GM13977 (cell line): ENCODE data around the gene RTL1.

Source experiments
- DNase-seq: peaks from one replicate; pipeline ENCODE4 v3.0.0; 2012; ENCODE audit warnings: low spot score
- in situ Hi-C: fragments of 300-500 bp; cut with MboI; formaldehyde crosslinking; loops from one replicate; pipeline ENCODE4 v1.12.0; 2022; ENCODE audit warnings: low sequenced_read_pairs, low pct_unique_long_range_greater_than_20kb, mixed read lengths, inconsistent platforms; ENCODE audit not compliant: unreplicated experiment
- TF ChIP-seq, protein P1 (sequence below): IDR thresholded peaks from 2 replicates; pipeline ENCODE4 v1.5.1; 2012; ENCODE audit warnings: mild to moderate bottlenecking, control low read depth; ENCODE audit not compliant: insufficient read depth; ENCODE audit errors: extremely low read depth, missing control alignments

The RTL1 gene

DNA sequence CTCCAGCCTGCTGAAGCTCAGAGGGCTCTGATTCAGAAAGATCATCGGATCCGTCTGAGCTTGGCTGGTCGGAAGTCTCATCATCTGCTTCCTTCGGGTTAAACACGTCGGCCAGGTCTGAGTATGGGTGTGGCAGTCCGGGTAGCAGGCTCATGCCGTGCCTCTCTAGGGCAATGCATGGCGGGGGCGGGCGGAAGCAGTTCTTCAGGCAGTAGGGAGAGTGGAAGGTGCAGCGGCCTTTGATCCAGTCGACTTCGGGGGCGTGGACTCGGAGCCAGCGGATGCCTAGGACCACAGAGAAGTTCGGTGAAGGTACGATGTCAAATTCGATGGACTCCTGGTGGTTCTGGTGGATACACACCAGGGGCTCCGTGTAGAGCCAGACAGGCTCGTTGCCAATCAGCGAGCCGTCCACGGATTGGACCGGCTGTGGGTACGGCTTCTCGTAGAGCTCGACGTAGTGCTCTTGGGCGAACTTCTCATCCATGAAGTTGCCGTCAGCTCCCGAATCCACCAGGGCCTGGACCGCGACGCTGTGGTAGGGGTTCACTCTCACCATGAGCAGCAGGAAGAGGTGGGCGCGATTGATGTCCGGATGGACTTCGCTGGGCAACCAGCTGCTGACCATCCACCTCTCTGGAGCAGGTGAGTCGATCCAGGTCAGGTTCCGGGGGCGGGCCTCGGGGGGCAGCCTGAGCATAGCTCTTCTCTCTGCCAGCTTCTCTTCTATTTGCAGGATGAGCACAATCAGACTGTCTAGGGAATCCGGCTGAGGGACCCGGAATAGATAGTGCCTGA is 20.3 kb downstream of the RTL1 start:
- no peak for DNase-seq
- in situ Hi-C loops: no loop called here
- TF ChIP-seq, protein P1, sequence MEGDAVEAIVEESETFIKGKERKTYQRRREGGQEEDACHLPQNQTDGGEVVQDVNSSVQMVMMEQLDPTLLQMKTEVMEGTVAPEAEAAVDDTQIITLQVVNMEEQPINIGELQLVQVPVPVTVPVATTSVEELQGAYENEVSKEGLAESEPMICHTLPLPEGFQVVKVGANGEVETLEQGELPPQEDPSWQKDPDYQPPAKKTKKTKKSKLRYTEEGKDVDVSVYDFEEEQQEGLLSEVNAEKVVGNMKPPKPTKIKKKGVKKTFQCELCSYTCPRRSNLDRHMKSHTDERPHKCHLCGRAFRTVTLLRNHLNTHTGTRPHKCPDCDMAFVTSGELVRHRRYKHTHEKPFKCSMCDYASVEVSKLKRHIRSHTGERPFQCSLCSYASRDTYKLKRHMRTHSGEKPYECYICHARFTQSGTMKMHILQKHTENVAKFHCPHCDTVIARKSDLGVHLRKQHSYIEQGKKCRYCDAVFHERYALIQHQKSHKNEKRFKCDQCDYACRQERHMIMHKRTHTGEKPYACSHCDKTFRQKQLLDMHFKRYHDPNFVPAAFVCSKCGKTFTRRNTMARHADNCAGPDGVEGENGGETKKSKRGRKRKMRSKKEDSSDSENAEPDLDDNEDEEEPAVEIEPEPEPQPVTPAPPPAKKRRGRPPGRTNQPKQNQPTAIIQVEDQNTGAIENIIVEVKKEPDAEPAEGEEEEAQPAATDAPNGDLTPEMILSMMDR: no peak

DNA sequence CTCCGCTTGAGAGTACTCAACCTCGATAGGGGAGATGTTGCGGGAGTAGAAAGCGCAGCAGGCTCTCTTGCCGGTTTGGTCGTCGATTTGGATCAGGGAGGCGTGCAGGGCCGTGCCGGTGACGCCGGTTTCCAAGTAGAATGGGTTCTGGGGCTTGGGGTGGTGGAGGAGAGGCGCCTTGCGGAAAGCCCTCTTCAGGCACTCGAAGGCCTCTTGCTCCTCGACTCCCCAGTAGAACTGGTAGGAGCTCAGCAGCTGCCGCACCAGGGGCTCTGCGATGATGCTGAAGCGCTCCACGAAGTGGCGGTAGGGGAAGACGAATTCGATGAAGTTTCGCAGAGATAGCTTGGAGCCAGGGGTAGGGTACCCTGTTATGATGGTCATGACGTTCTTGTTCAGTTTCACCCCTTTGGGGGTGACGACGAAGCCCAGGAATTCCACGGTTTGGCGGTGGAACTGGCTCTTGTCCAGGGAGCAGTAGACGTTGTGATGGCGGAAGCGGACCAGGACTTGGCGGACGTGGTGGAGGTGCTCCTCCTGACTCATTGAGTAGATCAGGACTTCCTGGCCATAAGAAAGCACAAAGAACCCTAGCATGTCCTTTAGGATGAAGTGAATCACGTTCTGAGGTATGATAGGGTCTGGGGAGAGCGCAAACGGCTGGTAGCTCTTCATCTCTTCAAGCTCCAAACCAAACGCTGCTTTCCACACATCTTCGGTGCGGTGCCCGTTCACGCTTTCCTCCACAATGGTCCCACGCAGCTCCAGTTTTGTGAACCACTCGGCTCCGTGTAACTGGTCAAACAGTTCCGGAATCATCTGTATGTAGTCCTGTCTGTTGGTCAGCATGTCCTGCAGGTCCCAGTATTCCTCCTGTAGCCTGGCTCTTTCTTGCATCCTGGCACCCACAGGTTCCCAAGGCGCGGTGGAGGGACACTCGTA is 21.2 kb downstream of the RTL1 start:
- in situ Hi-C loops: no loop called here
- DNase-seq: no peak
- TF ChIP-seq, protein P1: no peak

DNA sequence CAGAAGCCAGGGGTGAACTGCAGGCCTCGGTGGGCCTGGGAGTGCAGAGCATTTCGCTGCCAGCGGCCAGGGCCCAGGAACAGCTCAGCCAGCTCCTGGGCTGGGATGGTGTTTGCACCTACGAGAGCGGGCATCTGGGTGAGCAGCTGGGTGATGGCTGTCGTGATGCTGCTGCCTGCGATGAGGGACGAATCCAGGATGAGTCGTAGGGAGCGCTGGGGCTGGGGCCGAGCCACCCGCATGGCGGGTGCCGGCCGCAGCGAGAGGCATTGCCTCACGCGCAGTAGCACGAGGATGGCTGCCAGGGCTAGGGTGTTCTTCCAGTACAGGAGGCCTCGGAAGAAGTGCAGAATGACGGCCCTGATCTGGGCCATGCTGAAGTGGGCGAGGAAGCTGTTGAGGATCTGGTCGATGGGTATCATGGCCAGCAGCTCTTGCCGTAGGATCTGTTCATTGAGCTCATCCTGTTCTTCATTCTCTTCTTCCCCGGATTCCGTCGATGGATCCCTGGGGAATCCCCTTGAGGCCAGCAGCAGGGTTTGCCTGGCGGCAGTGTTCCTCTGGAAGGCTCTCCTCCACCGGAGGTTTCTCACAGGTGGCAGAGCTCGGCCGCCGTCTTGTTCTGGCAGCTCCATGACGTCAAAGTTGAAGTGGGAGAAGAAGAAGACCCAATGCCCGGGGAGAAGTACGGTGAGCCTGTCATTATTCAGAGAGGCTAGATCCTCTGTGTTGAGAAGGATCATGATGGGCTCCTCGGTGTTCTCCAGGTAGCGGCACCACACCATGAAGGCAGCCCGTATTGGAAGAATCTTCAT is 22.1 kb downstream of the RTL1 start:
- TF ChIP-seq, protein P1: no peak
- in situ Hi-C loops: no loop called here
- no peak for DNase-seq

DNA sequence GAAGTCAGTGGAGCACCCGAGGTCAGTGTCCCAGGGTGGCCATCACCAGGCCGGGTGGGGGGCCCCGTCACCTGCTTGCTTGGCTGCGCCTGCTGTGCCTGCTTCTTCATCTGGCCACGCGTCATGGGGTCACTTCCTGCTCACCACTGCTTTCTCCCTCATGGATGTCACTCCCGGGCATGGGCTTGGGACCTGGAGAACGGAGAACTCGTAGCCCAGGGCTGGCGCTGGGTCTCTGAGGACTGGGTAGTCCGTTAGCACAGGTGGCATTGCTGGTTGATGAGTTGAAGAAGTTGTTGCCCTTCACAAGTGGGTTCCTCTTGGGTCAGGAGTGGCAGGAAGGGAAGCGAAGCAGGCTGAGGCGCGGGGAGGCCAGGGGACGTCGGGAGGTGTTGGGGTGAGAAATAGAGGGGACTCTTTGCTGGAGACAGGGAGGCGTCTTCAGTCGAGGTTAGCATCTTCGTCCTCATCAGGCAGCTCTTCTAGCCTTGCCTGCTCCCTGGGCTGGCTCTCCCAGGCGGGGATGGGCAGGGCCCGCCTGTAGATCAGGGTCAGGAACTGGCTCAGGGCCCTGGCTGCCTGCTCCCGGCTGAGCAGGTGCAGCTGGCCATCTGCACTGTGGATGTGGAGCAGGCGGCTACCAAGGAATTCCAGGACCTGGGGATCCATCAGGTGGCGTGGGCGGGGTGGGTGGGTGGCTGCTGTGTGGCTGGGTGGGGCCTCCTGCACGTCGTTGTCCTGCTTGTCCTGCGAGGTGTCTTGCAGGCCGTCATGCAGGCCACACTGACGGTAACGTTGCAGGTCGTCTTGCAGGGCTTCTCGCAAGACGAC is 23.0 kb downstream of the RTL1 start:
- in situ Hi-C loops: no loop called here
- TF ChIP-seq, protein P1: no peak
- DNase-seq: no peak

DNA sequence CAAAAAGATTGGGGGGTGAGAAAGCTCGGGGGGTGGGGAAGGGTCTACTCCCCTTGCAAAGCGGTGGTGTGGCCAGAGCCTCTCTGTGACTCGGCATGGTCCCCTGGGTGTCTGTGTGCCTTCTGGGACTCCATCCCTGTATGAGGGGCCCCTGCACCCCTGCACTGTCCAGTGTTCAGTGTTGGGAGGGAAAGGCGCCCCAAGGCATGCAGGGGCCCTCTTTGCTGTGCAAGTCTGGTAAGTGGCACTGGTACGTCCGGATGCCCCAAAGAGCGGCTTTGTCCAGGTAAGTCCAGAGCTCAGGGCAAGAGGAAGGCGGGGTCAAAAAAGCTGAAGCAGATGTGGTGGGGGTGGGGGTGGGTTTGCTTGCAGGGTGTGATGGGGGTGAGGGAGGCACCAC is 23.7 kb downstream of the RTL1 start:
- in situ Hi-C loops: no loop called here
- DNase-seq: no peak
- TF ChIP-seq, protein P1: no peak

DNA sequence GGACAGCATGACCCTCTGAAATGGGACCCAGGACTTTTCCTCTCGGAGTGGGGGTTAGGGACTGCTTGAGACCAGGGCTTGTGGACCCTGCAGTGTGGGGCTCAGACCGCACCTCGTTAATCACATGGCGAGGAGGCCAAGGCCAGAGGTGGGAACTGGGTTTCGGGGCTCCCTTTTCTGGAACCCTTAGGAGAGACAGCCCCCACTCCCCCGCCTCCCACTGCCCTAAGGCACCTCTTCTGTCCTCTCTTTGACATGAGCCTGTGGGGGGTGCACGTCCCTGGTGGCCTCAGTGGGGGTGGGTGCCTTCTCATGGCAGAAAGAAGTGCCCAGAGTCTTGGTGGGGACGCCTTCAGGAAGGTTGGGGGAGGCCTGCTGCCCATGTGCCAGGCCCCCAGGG is 24.3 kb downstream of the RTL1 start:
- in situ Hi-C loops: no loop called here
- TF ChIP-seq, protein P1: no peak
- no peak for DNase-seq
